PC-9 (cell line): ENCODE results near the gene TIAM2.

ENCODE experiments used
- EZH2 ChIP-seq: fragments of 200-600 bp; sonication (generic); IDR thresholded peaks from 2 replicates; pipeline ENCODE4 v1.8.0; 2017; ENCODE audit warnings: antibody characterized with exemption, low read depth
- TF ChIP-seq, protein P1 (sequence below): fragments of 200-600 bp; sonication (generic); conservative IDR thresholded peaks from 2 replicates; pipeline ENCODE4 v1.6.1; 2017; ENCODE audit warnings: mixed run types, antibody characterized with exemption, mild to moderate bottlenecking, moderate library complexity

DNA sequence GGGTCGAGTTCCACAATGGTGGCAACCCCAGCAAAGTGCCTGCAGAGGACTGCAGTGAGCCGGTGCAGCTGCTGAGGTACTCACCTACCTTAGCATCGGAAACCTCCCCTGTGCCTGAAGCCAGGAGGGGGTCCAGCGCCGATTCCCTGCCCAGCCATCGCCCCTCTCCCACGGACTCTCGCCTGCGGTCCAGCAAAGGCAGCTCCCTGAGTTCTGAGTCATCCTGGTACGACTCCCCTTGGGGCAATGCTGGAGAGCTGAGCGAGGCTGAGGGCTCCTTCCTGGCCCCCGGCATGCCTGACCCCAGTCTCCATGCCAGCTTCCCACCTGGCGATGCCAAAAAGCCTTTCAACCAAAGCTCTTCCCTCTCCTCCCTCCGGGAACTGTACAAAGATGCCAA lies 134.6 kb downstream of the TIAM2 start:
- TF ChIP-seq, protein P1, sequence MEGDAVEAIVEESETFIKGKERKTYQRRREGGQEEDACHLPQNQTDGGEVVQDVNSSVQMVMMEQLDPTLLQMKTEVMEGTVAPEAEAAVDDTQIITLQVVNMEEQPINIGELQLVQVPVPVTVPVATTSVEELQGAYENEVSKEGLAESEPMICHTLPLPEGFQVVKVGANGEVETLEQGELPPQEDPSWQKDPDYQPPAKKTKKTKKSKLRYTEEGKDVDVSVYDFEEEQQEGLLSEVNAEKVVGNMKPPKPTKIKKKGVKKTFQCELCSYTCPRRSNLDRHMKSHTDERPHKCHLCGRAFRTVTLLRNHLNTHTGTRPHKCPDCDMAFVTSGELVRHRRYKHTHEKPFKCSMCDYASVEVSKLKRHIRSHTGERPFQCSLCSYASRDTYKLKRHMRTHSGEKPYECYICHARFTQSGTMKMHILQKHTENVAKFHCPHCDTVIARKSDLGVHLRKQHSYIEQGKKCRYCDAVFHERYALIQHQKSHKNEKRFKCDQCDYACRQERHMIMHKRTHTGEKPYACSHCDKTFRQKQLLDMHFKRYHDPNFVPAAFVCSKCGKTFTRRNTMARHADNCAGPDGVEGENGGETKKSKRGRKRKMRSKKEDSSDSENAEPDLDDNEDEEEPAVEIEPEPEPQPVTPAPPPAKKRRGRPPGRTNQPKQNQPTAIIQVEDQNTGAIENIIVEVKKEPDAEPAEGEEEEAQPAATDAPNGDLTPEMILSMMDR: no peak
- TF ChIP-seq EZH2: no peak
